Parathyroid adenoma (tissue), 2 donors: ENCODE results near the gene HIP1.
"Not testable (repeated sequence)": the region's sequence is repeated elsewhere in the genome, so short reads cannot be mapped to it uniquely, and the experiment has no call there.

Experiments
- H2AFZ ChIP-seq: fragments of 300-600 bp; sonication (generic); one replicate; pipeline ENCODE4 v1.7.0; 2017; ENCODE audit warnings: antibody characterized with exemption, mild to moderate bottlenecking
- H3K27ac ChIP-seq: fragments of 300-600 bp; sonication (generic); one replicate; pipeline ENCODE4 v1.7.0; 2017
- H3K27me3 ChIP-seq: fragments of 300-600 bp; sonication (generic); one replicate; pipeline ENCODE4 v1.7.0; 2017; ENCODE audit warnings: low read length; ENCODE audit not compliant: control insufficient read depth, insufficient read depth
- H3K36me3 ChIP-seq: fragments of 300-600 bp; sonication (generic); one replicate; pipeline ENCODE4 v1.7.0; 2017; ENCODE audit warnings: low read length; ENCODE audit not compliant: control insufficient read depth, insufficient read depth
- H3K4me1 ChIP-seq: fragments of 300-600 bp; sonication (generic); one replicate; pipeline ENCODE4 v1.7.0; 2017; ENCODE audit warnings: control low read depth
- H3K4me2 ChIP-seq: fragments of 300-600 bp; sonication (generic); one replicate; pipeline ENCODE4 v1.7.0; 2017; ENCODE audit warnings: low read length
- H3K4me3 ChIP-seq: fragments of 300-600 bp; sonication (generic); one replicate; pipeline ENCODE4 v1.7.0; 2017; ENCODE audit warnings: low read depth, low read length
- H3K79me2 ChIP-seq: fragments of 300-600 bp; sonication (generic); one replicate; pipeline ENCODE4 v1.7.0; 2017; ENCODE audit warnings: control low read depth
- H3K9ac ChIP-seq: fragments of 300-600 bp; sonication (generic); one replicate; pipeline ENCODE4 v1.7.0; 2017; ENCODE audit warnings: mild to moderate bottlenecking
- H3K9me3 ChIP-seq: fragments of 300-600 bp; sonication (generic); one replicate; pipeline ENCODE4 v1.7.0; 2017; ENCODE audit warnings: low read length; ENCODE audit not compliant: control insufficient read depth
- TF ChIP-seq, protein P1 (sequence below): fragments of 300-600 bp; sonication (generic); IDR thresholded peaks from one replicate; pipeline ENCODE4 v1.7.0; 2017; ENCODE audit warnings: antibody characterized with exemption, mild to moderate bottlenecking
- donor health status: primary hyperparathyroidism.

HIP1 gene

DNA sequence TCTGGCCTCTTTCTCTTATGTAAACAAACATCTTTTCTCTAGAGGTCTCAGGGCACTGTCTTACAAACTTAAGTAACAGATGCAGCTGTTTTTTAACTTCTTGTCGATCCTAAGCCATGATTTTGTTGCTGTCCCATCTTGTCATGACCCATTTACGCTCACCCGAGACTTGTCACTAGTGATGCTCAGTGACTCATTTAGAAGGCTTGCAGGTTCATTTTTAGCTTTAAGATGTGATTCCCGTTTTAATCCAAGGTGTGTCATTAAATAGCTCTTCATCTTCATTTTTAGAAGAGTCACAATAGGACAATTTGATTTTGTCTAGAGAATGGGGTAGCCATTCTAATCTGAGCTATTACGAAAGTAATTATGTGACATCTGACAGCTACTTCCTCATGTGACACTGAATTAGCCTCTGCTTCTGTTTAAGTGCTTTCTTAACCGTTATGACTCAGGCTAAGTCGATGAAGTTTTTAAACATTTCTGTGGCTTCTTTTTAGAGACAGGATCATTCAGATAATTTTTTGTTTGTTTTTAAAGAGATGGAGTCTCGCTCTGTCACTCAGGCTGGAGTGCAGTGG, 203.9 kb downstream of the HIP1 start:
- no peak overlapping the region for H3K4me3 ChIP-seq
- H2AFZ ChIP-seq: no peak overlapping the region
- no peaks in the 10 kb centered on the region for H3K4me1 ChIP-seq
- H3K27me3 ChIP-seq: no peaks in the 10 kb centered on the region
- TF ChIP-seq, protein P1, sequence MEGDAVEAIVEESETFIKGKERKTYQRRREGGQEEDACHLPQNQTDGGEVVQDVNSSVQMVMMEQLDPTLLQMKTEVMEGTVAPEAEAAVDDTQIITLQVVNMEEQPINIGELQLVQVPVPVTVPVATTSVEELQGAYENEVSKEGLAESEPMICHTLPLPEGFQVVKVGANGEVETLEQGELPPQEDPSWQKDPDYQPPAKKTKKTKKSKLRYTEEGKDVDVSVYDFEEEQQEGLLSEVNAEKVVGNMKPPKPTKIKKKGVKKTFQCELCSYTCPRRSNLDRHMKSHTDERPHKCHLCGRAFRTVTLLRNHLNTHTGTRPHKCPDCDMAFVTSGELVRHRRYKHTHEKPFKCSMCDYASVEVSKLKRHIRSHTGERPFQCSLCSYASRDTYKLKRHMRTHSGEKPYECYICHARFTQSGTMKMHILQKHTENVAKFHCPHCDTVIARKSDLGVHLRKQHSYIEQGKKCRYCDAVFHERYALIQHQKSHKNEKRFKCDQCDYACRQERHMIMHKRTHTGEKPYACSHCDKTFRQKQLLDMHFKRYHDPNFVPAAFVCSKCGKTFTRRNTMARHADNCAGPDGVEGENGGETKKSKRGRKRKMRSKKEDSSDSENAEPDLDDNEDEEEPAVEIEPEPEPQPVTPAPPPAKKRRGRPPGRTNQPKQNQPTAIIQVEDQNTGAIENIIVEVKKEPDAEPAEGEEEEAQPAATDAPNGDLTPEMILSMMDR: no peak
- no peak overlapping the region for H3K27ac ChIP-seq
- H3K79me2 ChIP-seq: no peaks in the 10 kb centered on the region
- no peak overlapping the region for H3K4me2 ChIP-seq
- no peaks in the 10 kb centered on the region for H3K9me3 ChIP-seq
- no peak overlapping the region for H3K9ac ChIP-seq
- H3K36me3 ChIP-seq: no peaks in the 10 kb centered on the region

DNA sequence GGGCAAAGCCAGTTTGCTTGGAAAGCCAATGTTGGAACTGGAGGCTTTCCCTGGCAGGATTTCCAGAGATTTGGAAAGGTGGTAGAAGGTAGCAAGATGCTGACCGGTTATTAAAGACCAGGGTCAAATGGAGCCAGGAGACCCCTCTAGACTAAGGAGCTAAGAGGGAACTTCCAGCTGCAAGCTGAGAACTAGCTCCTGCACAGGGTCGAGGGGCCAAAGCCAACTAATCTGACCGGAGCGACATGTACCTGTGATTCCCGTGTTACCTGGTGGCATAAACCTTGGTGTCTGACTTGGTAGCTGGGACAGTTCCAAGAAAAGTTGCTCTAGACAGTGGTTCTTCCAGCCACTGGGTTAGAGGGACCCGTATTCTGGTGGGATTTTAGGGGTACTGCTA, 204.8 kb downstream of the HIP1 start:
- H3K4me2 ChIP-seq: no peak overlapping the region
- no peaks in the 10 kb centered on the region for H3K79me2 ChIP-seq
- no peaks in the 10 kb centered on the region for H3K27me3 ChIP-seq
- TF ChIP-seq, protein P1: no peak
- H3K4me3 ChIP-seq: no peak overlapping the region
- H3K36me3 ChIP-seq: no peaks in the 10 kb centered on the region
- no peak overlapping the region for H3K9ac ChIP-seq
- H3K9me3 ChIP-seq: no peaks in the 10 kb centered on the region
- no peak overlapping the region for H3K27ac ChIP-seq
- no peaks in the 10 kb centered on the region for H3K4me1 ChIP-seq
- no peak overlapping the region for H2AFZ ChIP-seq

DNA sequence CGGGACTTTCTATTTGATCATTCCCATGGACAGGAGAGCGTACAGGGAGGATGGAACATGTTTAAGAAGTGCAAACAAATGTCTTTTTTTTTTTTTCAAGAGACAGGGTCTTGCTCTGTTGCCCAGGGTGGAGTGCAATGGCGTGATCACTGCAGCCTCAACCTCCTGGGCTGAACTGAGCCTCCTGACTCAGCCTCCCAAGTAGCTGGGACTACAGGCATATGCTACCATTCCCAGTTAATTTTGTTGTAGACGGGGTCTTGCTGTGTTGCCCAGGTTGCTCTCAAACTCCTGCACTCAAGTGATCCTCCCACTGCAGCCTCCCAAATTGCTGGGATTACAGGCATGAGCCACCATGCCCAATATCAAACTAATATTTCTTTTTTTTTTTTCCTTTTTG, 206.1 kb downstream of the HIP1 start:
- TF ChIP-seq, protein P1: no peak
- H3K9ac ChIP-seq: no peak overlapping the region
- H3K9me3 ChIP-seq: no peaks in the 10 kb centered on the region
- H3K4me2 ChIP-seq: no peak overlapping the region
- H3K27ac ChIP-seq: no peak overlapping the region
- no peaks in the 10 kb centered on the region for H3K4me1 ChIP-seq
- H2AFZ ChIP-seq: no peak overlapping the region
- H3K36me3 ChIP-seq: no peaks in the 10 kb centered on the region
- H3K4me3 ChIP-seq: no peak overlapping the region
- no peaks in the 10 kb centered on the region for H3K27me3 ChIP-seq
- H3K79me2 ChIP-seq: no peaks in the 10 kb centered on the region

DNA sequence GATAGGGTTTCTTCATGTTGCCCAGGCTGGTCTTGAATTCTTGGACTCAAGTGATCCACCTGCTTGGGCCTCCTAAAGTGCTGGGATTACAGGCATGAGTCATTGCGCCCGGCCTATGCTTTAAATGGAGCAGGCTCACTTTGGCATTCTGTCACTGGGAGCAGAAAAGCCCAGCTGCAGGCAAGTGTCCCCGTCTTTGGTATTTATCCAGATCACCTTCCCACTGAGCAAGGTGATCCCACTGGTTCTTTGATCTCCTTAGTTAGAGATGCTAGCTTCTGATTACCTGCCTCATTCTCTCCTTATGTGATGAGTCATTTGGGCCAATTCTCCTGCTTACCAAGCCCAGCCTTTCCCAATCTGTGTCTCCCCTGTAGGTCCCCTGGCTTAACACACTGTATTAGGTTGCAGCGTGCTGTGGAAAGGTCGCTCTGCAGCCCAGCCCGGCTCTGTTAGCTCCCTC, 207.4 kb downstream of the HIP1 start:
- Histone ChIP-seq H3K9ac (no peak overlapping the region), H3K4me1 (no peaks in the 10 kb centered on the region), H3K4me2 (no peak overlapping the region), H3K27ac (peak overlapping the region; percentile 24), H3K36me3 (no peaks in the 10 kb centered on the region), H3K9me3 (no peaks in the 10 kb centered on the region), H3K79me2 (peaks cover 2% of the 10 kb centered on the region), H3K4me3 (no peak overlapping the region), H2AFZ (peak overlapping the region; percentile 60), H3K27me3 (no peaks in the 10 kb centered on the region)
- TF ChIP-seq, protein P1: no peak

DNA sequence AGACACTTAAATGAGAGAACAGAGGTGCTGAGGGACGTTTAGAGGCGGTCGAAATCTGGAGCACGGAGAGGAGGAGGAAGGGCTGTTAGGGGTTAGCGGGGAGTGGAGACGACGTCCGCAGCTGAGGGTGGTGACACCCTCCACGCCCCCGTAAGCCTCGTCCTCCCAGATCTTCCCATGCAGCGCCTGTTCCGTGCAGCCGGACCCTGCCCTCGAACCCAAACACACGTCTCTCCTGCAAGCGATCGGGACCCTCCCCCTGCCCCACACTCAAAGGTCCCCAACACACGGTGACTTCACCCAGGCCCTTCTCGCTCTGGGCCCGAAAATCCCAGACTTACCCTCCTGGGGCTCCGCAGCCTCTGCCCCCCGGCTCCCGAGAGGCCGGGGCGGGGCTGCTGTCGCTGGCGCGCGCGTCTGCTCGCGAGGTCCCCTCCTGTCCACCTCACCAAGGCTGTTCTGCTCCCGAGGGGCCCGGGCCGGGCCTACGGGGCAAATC, 211.5 kb downstream of the HIP1 start:
- Histone ChIP-seq H3K9ac (peak overlapping the region; percentile 70), H3K27ac (peak overlapping the region; percentile 61), H3K4me2 (peak overlapping the region; percentile 86), H3K4me3 (peak overlapping the region; percentile 98), H3K79me2 (peaks cover 11% of the 10 kb centered on the region), H2AFZ (peak overlapping the region; percentile 93)
- H3K9me3 ChIP-seq, H3K27me3 ChIP-seq, H3K36me3 ChIP-seq, H3K4me1 ChIP-seq: not testable (repeated sequence)

DNA sequence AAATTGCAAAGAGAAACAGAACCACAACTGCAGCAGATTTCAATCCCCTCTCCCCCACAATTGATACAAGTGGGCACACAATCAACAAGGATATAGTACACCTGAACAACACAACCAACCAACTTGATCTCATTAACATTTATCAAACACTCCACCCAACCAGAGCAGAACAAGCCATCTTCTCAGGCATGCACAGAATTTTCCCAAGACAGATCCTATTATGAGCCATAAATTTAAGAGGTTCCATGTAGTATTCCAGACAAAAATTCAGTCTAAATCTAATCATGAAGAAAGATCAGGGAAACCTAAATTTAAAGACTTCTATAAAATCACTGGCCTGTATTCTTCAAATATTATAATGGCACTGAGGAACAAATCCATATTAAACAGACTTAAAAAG, 217.0 kb downstream of the HIP1 start:
- not testable (repeated sequence) for H2AFZ ChIP-seq, H3K27me3 ChIP-seq, H3K36me3 ChIP-seq, H3K9me3 ChIP-seq, H3K9ac ChIP-seq, H3K27ac ChIP-seq, H3K4me1 ChIP-seq, H3K4me3 ChIP-seq, H3K4me2 ChIP-seq
- H3K79me2 ChIP-seq: peaks cover 18% of the 10 kb centered on the region

DNA sequence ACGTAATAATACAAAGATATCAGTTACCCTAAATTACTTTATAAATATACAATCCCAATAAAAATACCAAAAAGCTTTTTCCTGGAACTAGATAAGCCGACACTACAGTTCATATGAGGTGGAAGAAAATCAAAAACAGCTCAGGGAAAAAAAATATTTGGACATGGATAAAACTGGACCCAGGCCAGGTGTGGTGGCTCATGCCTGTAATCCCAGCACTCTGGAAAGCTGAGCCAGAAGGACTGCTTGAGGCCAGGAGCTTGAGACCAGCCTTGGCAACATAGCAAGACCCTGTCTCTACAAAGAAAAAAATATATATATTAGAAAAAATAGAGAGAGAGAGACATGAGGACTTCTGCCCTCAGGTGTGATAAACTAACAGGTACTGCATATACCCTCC, 219.9 kb downstream of the HIP1 start:
- not testable (repeated sequence) for H3K27ac ChIP-seq, H3K9ac ChIP-seq, H3K4me3 ChIP-seq, H3K36me3 ChIP-seq, H2AFZ ChIP-seq, H3K27me3 ChIP-seq, H3K4me2 ChIP-seq, H3K4me1 ChIP-seq, H3K9me3 ChIP-seq
- peaks cover 15% of the 10 kb centered on the region for H3K79me2 ChIP-seq

DNA sequence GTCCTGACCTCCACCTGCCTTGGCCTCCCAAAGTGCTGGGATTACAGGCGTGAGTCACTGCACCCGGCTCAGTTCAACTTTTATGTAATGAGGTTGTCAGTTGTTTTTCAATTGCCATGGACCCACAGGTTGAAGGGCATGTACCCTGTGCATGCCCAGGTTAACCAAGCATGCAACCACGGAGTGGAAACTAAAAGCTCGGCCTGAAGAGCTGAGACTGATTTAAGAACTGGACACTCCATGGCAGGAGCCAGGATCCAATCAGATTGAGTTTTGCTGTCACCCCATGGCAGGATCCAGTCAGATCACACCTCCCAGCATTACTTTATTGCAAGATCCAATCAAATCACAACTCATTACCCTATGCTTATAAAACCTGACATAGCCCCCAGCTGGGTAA, 229.7 kb downstream of the HIP1 start:
- not testable (repeated sequence) for H3K9ac ChIP-seq, H3K4me3 ChIP-seq, H3K27ac ChIP-seq, H3K27me3 ChIP-seq, H3K9me3 ChIP-seq, H3K79me2 ChIP-seq, H3K36me3 ChIP-seq, H3K4me1 ChIP-seq, H3K4me2 ChIP-seq, H2AFZ ChIP-seq
